AG10803 (cell line): ENCODE data around the gene COA3.
"Not testable (repeated sequence)": the region's sequence is repeated elsewhere in the genome, so short reads cannot be mapped to it uniquely, and the experiment has no call there.

ENCODE experiments used
- DNase-seq: peaks from one replicate; pipeline ENCODE4 v3.0.0; 2010; ENCODE audit warnings: low read depth
- H3K4me3 ChIP-seq: 2 replicates; pipeline ENCODE4 v1.5.1; 2011; ENCODE audit warnings: mild to moderate bottlenecking, low read length, control low read depth
- CTCF ChIP-seq: conservative IDR thresholded peaks from 2 replicates; pipeline ENCODE4 v1.5.1; 2011; ENCODE audit warnings: mild to moderate bottlenecking, low read length, control low read depth, inconsistent platforms

The COA3 gene

GRCh38 chr17:42774066-42774745 is 24.3 kb downstream of the COA3 start:
- no peak for TF ChIP-seq CTCF
- H3K4me3 ChIP-seq = peak overlapping the region; percentile 97
- DNase-seq = peak; percentile 49

GRCh38 chr17:42773290-42774035 is 25.0 kb downstream of the COA3 start, which contains the start of gene VPS25:
VPS25 (plus strand) TSS chr17:42773449; CDS start chr17:42773476, 27 bp downstream.
- H3K4me3 ChIP-seq = peak within 1 kb of the TSS; percentile 97
- TF ChIP-seq CTCF = peak; percentile 44
- DNase-seq = peak; percentile 87

- TF ChIP-seq CTCF = no peak
- no peak for DNase-seq
- peak overlapping the region; percentile 97 for H3K4me3 ChIP-seq
These were observed 25.6 kb downstream of the COA3 start for GRCh38 chr17:42772945-42773289.

GRCh38 chr17:42769964-42770363 is 28.5 kb downstream of the COA3 start:
- not testable (repeated sequence) for DNase-seq, H3K4me3 ChIP-seq

- DNase-seq, H3K4me3 ChIP-seq: not testable (repeated sequence)
These were observed 30.5 kb downstream of the COA3 start for GRCh38 chr17:42768006-42768405.

- no peak for TF ChIP-seq CTCF
- no peak overlapping the region for H3K4me3 ChIP-seq
- DNase-seq = no peak
These were observed 31.0 kb downstream of the COA3 start for GRCh38 chr17:42767512-42767911.

- no peak overlapping the region for H3K4me3 ChIP-seq
- no peak for DNase-seq
- TF ChIP-seq CTCF = no peak
These were observed 32.4 kb downstream of the COA3 start for GRCh38 chr17:42766124-42766523.

- DNase-seq = no peak
- no peak for TF ChIP-seq CTCF
- H3K4me3 ChIP-seq = peak overlapping the region; percentile 41; the same call in 1 of the 2 replicates
These were observed 36.9 kb downstream of the COA3 start for GRCh38 chr17:42761638-42762037.
